Nephron progenitor cell (in vitro differentiated cells): Measurements from ENCODE around the gene TSPAN15.
A peak's percentile ranks its signal among the peaks of the same experiment; 100 is the strongest.

ENCODE experiments used
- DNase-seq: peaks from one replicate; pipeline ENCODE4 v3.0.0; 2021
- H3K27ac Mint-ChIP-seq: 2 replicates; pipeline ENCODE4 v1.8.0; 2021; ENCODE audit warnings: mild to moderate bottlenecking, moderate library complexity, mixed read lengths
- H3K27me3 Mint-ChIP-seq: 2 replicates; pipeline ENCODE4 v1.8.0; 2021; ENCODE audit warnings: mild to moderate bottlenecking, low read depth, mixed read lengths; ENCODE audit not compliant: poor library complexity
- H3K36me3 Mint-ChIP-seq: 2 replicates; pipeline ENCODE4 v1.8.0; 2021; ENCODE audit warnings: low read depth, mixed read lengths
- H3K4me1 Mint-ChIP-seq: 2 replicates; pipeline ENCODE4 v1.8.0; 2021; ENCODE audit warnings: mixed read lengths
- H3K4me3 Mint-ChIP-seq: 2 replicates; pipeline ENCODE4 v1.8.0; 2021; ENCODE audit warnings: mild to moderate bottlenecking, moderate library complexity, mixed read lengths
- H3K9me3 Mint-ChIP-seq: 2 replicates; pipeline ENCODE4 v1.8.0; 2021; ENCODE audit warnings: mild to moderate bottlenecking, moderate library complexity, mixed read lengths
- TF ChIP-seq, protein P1 (sequence below): fragments of 200-600 bp; sonication (generic); IDR thresholded peaks from 2 replicates; pipeline ENCODE4 v1.5.0; 2021; ENCODE audit warnings: antibody characterized with exemption

TSPAN15 gene

DNA sequence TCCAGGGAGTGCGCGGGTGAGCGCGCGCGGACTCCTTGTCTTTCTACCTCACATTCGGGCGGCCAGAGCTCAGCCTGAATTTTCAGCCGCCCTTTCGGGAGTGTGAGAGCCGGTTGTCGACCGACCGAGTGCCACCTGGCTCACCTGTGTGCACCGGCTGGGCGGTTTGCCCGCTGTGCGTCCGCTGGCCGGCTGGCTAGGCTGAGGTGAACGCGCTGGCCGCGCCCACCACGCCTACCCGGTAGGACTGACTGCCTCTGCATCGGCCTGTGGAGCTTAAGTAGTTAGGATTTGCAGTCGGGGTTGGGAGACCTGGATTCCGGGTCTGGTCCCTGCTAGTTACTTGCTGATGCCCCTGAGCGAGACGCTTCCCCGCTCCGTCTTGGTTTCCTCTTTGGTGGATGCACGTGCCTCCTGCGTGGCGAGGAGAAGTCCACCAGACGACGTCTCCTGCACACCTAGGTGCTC lies 553 bp downstream of the TSPAN15 start:
- Mint-ChIP-seq H3K4me3 (peak overlapping the region; percentile 77), H3K9me3 (no peaks in the 10 kb centered on the region), H3K4me1 (peaks cover 42% of the 10 kb centered on the region), H3K27ac (no peak overlapping the region), H3K27me3 (peaks cover 38% of the 10 kb centered on the region), H3K36me3 (no peaks in the 10 kb centered on the region)
- DNase-seq: no peak
- TF ChIP-seq, protein P1, sequence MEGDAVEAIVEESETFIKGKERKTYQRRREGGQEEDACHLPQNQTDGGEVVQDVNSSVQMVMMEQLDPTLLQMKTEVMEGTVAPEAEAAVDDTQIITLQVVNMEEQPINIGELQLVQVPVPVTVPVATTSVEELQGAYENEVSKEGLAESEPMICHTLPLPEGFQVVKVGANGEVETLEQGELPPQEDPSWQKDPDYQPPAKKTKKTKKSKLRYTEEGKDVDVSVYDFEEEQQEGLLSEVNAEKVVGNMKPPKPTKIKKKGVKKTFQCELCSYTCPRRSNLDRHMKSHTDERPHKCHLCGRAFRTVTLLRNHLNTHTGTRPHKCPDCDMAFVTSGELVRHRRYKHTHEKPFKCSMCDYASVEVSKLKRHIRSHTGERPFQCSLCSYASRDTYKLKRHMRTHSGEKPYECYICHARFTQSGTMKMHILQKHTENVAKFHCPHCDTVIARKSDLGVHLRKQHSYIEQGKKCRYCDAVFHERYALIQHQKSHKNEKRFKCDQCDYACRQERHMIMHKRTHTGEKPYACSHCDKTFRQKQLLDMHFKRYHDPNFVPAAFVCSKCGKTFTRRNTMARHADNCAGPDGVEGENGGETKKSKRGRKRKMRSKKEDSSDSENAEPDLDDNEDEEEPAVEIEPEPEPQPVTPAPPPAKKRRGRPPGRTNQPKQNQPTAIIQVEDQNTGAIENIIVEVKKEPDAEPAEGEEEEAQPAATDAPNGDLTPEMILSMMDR: no peak

DNA sequence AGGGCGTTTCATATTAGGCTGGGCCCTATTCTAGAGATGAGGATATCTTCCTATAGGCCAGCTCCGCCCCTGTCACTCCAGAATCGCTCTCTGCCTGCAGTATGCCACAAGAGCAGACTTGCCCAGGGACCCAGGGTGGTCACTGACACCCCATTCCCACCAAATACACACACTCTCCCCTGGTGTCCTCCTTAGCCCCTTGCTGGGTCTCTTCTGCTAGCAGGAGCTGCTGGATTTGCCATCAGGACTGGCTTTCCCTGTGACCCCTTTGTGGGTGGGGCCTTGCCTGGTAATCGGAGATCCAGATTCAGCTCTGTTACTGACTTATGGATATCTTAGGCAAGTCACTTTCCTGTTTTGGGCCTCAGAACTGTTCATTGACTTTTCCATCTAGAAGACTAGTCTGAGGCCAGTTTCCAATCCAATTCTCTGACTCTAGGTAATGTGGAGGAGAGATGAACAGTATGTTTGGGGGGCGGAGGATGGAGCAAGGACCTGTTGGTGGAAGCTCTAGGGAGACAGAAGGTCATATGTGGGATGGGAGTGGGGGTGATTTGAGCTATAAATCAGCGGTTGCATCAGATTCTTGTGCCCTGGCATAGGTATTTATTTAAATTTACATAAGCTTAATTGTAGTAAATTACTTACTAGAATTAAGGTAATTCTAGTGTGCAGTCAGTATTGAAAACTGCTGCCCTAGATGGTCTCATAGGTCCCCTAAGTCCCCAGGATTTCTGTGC lies 1.6 kb downstream of the TSPAN15 start:
- Mint-ChIP-seq H3K4me1 (peaks cover 40% of the 10 kb centered on the region), H3K4me3 (peak overlapping the region; percentile 77), H3K27ac (no peak overlapping the region), H3K27me3 (peaks cover 35% of the 10 kb centered on the region), H3K36me3 (no peaks in the 10 kb centered on the region), H3K9me3 (no peaks in the 10 kb centered on the region)
- peak; percentile 18 for DNase-seq
- TF ChIP-seq, protein P1: no peak

DNA sequence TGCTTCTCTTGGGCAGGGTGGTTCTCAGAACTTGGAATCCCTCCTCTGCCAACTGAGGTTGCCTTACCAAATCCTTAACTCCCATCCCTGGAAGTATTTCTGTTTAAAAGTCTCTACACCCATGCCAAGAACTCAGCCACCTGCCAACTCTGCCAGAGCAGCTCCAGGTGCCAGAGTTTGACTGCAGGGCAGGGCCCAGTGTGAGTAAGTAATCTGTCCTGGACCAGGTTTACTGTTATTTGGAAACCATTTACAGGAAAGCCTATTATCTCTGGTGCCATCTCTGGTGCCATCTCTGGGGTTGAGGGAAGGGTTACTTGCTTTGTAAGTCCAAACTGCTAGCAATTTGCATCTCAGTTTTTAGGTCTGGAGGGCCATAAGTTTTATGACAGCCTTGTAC lies 2.5 kb downstream of the TSPAN15 start:
- Mint-ChIP-seq H3K4me1 (peaks cover 43% of the 10 kb centered on the region), H3K36me3 (no peaks in the 10 kb centered on the region), H3K9me3 (no peaks in the 10 kb centered on the region), H3K27me3 (peaks cover 35% of the 10 kb centered on the region), H3K4me3 (no peak overlapping the region), H3K27ac (no peak overlapping the region)
- DNase-seq: no peak
- TF ChIP-seq, protein P1: no peak

DNA sequence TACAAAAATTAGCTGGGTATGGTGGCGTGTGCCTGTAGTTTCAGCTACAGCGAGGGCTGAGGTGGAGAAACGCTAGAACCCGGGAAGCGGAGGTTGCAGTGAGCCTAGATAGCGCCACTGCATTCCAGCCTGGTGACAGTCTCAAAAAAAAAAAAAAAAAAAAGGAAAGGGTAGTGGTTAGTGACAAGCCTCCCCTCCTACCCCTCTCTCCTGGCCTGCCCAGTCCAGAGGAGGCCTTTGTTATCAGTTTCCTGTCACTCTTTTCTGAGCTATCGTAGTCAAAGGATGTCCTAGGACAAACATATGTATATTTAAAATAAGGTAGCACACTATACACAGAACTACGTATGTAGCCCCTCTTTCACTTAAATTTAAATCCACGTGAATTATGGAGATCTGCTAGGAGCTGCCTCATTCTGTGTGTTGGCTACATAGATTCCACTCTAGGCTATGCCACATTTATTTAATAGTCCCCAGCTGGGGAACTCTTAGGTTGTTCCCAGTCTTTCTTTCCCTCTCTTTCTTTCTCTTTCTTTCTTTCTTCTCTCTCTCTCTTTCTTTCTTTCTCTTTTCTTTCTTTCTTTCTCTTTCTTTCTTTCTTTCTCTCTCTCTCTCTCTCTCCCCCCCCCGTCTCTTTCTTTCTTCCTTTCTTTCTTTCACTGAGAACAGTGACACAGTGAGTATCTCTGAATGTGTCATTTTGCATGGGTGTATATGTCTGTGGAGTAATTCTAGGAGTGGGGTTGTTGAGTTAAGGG lies 3.9 kb downstream of the TSPAN15 start:
- no peak for DNase-seq
- Mint-ChIP-seq H3K4me1 (peaks cover 46% of the 10 kb centered on the region), H3K27me3 (peaks cover 30% of the 10 kb centered on the region), H3K9me3 (no peaks in the 10 kb centered on the region), H3K4me3 (no peak overlapping the region), H3K36me3 (no peaks in the 10 kb centered on the region), H3K27ac (no peak overlapping the region)
- TF ChIP-seq, protein P1: no peak

DNA sequence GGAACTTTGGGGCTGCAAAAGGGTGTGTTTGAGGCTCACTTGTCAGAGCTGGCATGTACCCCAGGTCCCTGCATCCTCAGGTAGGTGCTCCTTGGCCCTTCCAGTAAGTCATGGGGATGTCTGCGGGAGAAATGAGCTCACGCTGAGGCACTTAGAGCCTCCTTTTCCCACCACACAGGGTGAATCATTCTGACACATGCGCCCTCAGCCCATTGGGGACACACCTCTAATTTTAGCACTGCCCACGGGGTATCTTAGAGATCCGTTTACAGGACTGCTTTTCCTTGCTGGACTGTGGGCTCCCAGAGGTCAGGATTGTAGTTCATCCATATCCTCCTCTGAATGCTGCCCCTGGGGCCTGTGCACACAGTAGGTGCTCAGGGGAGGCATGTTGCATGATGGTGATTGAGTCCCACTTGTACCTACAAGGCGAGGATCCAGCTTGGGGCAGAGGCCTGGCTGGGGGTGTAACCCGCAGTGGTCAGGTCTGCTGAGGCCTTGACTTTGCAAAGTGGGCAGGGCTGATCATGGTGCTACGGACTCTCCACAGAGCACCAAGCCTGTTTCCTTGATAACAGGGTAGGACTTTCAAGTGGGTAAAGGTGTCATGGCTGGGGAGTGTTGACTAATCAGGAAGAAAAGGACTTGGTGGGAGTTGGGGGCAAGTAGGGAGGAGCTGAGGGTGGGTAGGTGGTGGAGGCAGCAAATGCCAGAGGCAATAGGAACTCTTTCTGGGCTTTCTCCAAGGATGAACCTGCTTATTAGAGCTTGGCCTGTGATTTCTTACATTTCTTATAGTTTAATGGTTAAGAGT lies 5.8 kb downstream of the TSPAN15 start:
- no peak overlapping the region for H3K4me3 Mint-ChIP-seq
- no peaks in the 10 kb centered on the region for H3K36me3 Mint-ChIP-seq
- H3K4me1 Mint-ChIP-seq: peaks cover 51% of the 10 kb centered on the region
- H3K9me3 Mint-ChIP-seq: no peaks in the 10 kb centered on the region
- TF ChIP-seq, protein P1: no peak
- H3K27ac Mint-ChIP-seq: no peak overlapping the region
- no peak for DNase-seq
- peaks cover 24% of the 10 kb centered on the region for H3K27me3 Mint-ChIP-seq
